Activated gamma-delta T cell treated with anti-CD3 and anti-CD28 coated beads, Interleukin-2, amount 50 U/mL, for 16 hours (primary cell): ENCODE measurements around the gene B3GNT7.
"Not testable (repeated sequence)": the region's sequence is repeated elsewhere in the genome, so short reads cannot be mapped to it uniquely, and the experiment has no call there.

Experiments
- DNase-seq: peaks from one replicate; pipeline ENCODE4 v3.0.0-alpha.2; 2020; ENCODE audit warnings: low read depth

B3GNT7 gene

GRCh38 chr2:231400681-231401080 lies 5.2 kb downstream of the B3GNT7 start:
- not testable (repeated sequence) for DNase-seq

GRCh38 chr2:231401101-231401500 lies 5.6 kb downstream of the B3GNT7 start:
- DNase-seq = not testable (repeated sequence)

GRCh38 chr2:231403421-231404182 lies 8.1 kb downstream of the B3GNT7 start:
- DNase-seq = not testable (repeated sequence)

GRCh38 chr2:231404183-231404578 lies 8.7 kb downstream of the B3GNT7 start:
- DNase-seq = not testable (repeated sequence)

- peak; percentile 24 for DNase-seq
Measured at GRCh38 chr2:231405601-231406367, 10.3 kb downstream of the B3GNT7 start.

GRCh38 chr2:231407686-231408085 lies 12.2 kb downstream of the B3GNT7 start:
- not testable (repeated sequence) for DNase-seq

GRCh38 chr2:231408304-231408703 lies 12.8 kb downstream of the B3GNT7 start:
- DNase-seq = not testable (repeated sequence)

GRCh38 chr2:231409776-231410175 lies 14.3 kb downstream of the B3GNT7 start:
- DNase-seq = no peak

GRCh38 chr2:231410293-231411004 lies 14.9 kb downstream of the B3GNT7 start:
- DNase-seq = no peak

GRCh38 chr2:231411237-231411636 lies 15.7 kb downstream of the B3GNT7 start:
- DNase-seq = no peak

- peak; percentile 77 for DNase-seq
Measured at GRCh38 chr2:231411831-231412617, 16.5 kb downstream of the B3GNT7 start.

GRCh38 chr2:231412618-231412963 lies 17.1 kb downstream of the B3GNT7 start:
- no peak for DNase-seq

GRCh38 chr2:231413456-231413855 lies 17.9 kb downstream of the B3GNT7 start:
- no peak for DNase-seq

GRCh38 chr2:231413921-231414476 lies 18.5 kb downstream of the B3GNT7 start:
- no peak for DNase-seq

GRCh38 chr2:231415029-231415428 lies 19.5 kb downstream of the B3GNT7 start:
- DNase-seq = no peak

- no peak for DNase-seq
Measured at GRCh38 chr2:231418820-231419640, 23.5 kb downstream of the B3GNT7 start.

GRCh38 chr2:231421051-231421580 lies 25.6 kb downstream of the B3GNT7 start:
- no peak for DNase-seq

GRCh38 chr2:231422056-231422455 lies 26.5 kb downstream of the B3GNT7 start:
- DNase-seq = no peak

GRCh38 chr2:231423176-231423575 lies 27.7 kb downstream of the B3GNT7 start:
- no peak for DNase-seq

- DNase-seq = no peak
Measured at GRCh38 chr2:231425291-231425810, 29.8 kb downstream of the B3GNT7 start.
